K562 treated with DMSO at 1 percent for 24 hours (cell line): ENCODE data around the gene HEXB. TPM values are rescaled to one million over a fixed set of nuclear protein-coding genes. Genes with fewer than 3 reads are reported as not detected.

Experiments used
- total RNA-seq: library from RNA; unstranded; fragments of 300-600 nt; gene quantifications from 2 replicates; pipeline ENCODE4 v1.2.3, GENCODE V29; 2022; ENCODE audit warnings: low read depth; ENCODE audit not compliant: insufficient read depth

Gene HEXB
- 170 and 176 TPM in 2 replicates for total RNA-seq

DNA sequence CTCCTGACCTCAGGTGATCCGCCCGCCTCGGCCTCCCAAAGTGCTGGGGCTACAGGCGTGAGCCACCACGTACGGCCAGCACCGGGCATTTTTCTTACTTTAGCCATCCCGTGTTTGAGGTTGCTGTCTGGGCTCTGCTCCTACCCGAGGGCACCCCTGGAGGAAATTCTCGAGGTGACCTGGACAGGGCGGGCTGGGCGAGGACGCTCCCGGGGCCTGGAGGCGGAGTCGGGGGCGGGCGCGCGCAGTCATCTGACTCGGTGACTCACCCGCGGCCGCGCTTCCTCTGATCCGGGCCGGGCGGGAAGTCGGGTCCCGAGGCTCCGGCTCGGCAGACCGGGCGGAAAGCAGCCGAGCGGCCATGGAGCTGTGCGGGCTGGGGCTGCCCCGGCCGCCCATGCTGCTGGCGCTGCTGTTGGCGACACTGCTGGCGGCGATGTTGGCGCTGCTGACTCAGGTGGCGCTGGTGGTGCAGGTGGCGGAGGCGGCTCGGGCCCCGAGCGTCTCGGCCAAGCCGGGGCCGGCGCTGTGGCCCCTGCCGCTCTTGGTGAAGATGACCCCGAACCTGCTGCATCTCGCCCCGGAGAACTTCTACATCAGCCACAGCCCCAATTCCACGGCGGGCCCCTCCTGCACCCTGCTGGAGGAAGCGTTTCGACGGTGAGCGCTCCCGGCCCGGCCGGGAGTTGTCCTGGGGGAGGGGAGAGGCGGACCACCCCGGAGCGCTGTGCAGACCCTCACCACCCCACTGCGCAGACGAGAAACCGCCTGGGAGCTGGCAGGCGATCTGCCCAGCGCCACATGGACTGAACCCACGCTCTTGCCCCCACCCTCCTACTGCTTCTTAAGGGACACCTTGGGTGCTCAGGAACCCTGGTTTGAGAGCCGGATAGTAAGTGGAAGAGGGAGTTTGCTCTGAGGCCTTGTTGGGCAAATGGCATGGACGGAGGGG, at the start of gene HEXB:
HEXB (plus strand) TSS at position 334 of the 952 bp plus-strand sequence; CDS start at position 362, 28 bp downstream.

DNA sequence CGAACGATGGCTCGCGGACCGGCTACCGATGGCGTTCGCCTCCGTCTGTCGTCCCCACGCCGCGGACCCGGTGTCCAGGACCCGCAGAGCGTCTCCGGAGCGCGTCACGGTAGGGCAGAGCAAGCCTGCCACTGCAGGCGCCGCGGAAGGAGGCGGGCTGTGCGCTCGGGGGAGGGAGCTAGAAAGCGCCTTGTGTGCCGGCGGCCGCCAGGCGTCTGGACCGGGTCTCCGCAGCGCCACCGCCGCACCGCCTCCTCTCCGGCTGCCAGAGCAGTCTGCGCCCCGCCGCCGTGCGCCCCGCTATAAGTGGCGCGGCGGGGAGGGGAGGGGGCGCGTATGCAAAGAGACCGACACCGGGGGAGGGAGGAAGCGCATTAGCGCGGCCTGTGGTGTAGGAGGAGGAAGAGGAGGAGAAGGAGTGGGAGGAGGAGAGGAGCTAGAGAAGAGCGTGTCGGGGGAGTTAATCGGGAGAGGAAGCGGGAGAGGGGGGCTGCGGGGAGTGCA, 44.5 kb upstream of the HEXB start, which contains the start of gene ENC1:
ENC1 (minus strand) TSS at position 279 of the 504 bp plus-strand sequence. CDS start 4,243 bp downstream, outside the sequence.

DNA sequence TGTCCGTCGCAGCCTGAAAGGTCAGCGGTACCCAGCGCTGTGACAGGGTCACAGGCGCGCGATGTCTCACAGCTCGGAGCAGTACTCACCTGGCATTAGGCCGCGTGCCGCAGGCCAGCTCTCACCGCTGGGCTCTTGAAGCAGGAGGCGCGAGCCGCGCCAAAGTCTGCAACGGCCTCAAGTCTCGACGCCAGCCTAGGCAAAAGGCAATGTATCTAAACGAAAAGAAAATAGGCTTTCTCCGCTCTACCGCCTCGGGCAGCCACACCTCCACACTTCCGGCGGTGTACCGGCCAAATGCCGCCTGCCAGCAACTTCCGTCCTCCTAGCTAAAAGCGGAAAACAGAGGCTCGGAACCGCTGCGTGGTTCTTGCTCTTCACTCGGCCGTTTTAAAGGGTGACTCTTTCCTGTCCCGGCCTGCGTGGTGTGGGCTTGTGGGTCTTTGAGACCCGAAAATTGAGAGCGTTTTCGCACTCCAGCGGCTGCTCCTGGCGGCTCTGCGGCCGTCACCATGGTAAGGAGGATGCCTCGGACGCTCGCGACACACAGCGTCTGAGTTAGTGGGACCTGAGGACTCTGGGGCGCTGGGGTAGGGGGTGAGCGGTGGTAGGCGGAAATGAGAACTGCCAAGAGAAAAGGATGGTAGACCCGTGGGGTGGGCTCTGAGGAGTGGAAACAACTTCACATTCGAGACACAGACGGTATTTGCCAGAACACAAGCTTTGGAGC, 82.0 kb downstream of the HEXB start, which contains the start of the genes GFM2 and NSA2:
GFM2 (minus strand) TSS at position 269 of the 730 bp plus-strand sequence. CDS start 3,375 bp downstream, outside the sequence.
NSA2 (plus strand) TSS at position 401 of the 730 bp plus-strand sequence; CDS start at position 513, 112 bp downstream.

Other genes starting within 250 kb of the HEXB start
- gene ENC1, start 44.5 kb upstream of the HEXB start, total RNA-seq, result 0.23 and 1.6 TPM in 2 replicates
- gene GFM2, start 81.9 kb downstream of the HEXB start, total RNA-seq, result 14.6 and 20.2 TPM in 2 replicates
- gene NSA2, start 82.0 kb downstream of the HEXB start, total RNA-seq, result 85.7 and 91.5 TPM in 2 replicates
- gene FAM169A, start 181.2 kb downstream of the HEXB start, total RNA-seq, result not detected in 2 replicates